ENCODE measurements around the gene TTC22.

Gene TTC22

DNA sequence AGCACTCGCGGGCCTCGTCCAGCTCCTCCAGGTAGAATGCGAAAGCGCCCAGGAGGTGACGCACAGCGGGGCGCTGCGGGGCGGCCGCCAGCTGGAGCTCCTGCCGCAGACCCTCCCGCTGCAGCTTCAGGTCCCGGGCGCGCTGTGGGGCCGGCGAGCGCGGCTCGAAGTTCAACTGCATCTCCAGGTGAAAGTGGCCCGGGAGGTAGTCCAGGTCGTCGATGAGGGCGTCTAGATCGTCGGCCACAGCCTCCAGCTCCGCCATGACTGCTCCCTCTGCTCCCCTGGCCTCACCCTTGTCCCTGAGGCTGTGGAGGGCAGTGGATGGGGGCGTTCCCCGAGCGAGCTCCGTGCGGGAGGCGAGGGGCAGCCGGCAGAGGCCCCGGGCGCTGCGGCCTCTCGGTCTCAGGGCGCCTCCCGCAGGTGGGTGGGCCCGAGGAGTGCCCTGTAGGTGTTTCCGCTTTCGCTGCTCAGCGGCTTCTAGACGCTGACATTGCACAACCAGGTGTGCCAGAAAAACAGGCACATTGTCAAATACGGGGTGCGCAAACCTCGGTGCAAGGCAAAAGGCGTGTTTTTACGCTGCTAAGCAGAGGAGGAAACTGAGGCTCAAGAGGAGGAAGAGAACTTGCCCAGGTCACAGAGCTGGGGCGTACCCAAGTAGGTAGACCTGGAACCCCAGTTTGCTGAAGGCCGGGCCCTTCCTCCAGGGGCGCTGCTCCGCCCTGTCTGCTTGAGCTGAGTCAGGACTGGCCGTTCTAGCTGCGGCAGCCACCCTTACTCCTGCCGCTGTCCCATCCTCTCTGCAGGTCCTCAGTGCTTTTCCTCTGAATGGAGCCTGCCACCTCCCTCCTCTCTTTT, at the start of gene TTC22:
Gene TTC22, minus strand, starts transcription at position 425 of the 861 bp plus-strand sequence. Its CDS starts 160 bp downstream, at position 265.
- DNase-seq (ENCODE audit: low read depth): peak; percentile 61

DNA sequence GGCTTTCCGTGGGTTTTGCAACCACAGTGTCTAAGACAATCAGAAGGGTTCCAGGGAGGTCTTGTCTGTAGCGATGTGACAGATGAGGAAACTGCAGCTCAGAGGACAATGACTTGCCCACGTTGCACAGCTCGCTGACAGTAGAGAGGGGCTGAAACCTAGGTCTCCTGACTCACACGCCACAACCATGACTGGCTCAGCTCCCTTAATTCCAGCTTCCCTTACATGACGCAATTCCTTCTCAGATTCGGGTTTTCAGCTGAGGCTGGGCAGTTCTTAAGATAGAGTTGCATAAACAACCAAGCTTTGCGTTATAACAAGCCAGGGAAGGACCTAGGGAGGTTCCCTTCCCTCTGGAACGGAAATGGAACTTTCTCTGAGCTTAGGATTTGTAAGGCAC, 49.6 kb upstream of the TTC22 start:
- DNase-seq (ENCODE audit: low read depth): no peak

DNA sequence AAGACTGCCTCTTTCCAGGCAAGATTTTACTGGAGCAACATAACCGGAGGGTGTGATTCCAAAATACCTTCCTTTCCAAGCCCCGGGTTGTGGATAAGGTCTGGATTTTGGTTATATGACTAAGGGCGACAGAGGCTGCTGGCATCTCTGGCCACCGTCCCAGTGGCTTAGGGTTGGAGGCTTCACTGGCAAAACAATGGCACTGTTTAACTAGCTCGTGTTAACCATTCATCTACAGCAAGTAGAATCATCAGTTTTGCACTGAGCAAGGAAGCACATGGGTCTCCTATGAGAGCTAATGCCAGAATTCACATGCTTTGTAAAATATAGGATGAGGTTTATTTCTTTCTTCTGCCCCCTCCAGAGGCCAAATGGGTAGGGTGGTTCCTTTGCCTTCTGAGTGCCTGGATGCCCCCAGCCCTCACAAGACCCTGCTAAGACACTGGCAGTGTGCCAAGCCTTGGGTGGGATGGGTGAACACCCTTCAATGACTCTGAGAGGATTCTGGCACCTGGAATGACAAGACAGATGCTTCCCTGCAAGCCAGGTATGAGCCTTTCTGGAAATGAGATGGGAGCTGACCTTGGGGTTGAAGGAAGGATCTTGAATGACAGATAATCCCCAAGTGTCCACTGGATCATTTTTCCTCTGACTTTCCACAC, 49.1 kb upstream of the TTC22 start:
- DNase-seq (ENCODE audit: low read depth): no peak

DNA sequence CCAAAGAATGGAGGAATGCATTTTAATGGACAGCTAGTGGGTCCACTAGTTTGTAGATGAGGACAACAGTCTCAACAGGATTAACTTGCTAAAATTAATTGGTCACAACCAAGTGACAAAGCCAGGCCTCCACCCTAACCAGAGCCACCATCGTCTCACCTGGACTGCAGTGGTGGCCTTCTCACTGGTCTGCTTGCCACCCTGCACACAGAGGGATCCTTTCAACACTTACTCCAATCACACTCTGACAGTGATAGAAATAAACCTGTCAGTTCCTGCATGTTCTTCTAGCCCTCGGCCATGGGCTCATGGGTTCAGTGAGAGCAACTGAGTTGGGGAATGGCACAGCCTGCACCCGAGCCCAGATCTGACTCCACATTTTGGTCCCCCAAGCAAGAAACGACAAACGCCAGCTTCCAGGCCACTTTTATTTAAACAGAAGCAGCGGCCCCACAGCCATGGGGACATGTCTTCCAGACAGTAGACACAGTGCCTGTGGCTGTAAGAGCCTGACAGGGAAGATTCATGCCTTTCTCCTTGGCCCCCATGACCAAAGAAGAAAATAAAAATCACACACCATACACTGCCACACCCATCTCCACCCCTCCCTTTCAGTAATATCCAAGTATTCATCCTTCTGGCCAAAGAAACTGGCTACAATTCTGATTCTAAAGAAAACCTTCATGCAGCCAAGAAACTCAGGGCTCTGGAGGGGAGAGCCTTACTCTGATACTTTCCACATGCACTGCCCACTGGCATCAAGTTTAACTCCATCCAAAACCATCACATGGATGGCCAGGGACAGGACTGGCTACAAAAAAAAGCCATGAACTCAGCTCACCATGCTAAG, 48.3 kb upstream of the TTC22 start:
- no peak for DNase-seq (ENCODE audit: low read depth)

DNA sequence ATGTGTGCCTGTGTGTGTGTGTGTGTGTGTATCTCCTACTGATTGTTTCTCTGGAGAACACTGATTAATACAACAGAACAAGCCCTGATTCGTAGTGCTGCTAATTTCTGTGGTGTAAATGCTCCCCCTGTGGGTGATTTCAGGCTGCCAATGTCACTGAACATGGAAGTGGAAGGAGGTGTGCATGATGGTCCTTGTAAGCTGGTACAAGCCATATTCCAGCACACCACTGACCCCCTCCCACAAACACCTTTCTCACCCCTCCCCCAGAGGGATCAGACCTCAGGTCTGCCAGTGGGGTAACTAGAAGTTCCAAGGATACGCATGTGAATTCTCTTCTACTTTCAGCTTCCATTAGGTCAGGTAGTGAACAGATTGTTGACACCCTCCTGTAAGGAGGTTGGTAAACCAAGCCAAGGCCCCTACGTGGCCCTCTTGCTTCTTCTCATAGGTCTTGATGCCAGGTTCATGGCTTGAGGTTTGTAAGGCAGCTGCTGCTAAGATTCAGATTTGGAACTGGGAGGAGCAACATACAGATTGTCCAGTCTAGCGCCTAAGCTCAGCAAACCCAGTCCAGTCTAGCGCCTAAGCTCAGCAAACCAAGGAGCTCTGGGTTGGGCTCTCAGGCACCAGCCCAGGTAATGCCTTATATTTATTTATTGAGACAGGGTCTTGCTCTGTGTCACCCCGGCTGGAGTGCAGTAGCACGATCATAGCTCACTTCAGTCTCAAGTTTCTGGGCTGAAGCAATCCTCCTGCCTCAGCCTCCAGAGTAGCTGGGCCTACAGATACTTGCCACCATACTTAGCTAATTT, 47.2 kb upstream of the TTC22 start:
- no peak for DNase-seq (ENCODE audit: low read depth)

DNA sequence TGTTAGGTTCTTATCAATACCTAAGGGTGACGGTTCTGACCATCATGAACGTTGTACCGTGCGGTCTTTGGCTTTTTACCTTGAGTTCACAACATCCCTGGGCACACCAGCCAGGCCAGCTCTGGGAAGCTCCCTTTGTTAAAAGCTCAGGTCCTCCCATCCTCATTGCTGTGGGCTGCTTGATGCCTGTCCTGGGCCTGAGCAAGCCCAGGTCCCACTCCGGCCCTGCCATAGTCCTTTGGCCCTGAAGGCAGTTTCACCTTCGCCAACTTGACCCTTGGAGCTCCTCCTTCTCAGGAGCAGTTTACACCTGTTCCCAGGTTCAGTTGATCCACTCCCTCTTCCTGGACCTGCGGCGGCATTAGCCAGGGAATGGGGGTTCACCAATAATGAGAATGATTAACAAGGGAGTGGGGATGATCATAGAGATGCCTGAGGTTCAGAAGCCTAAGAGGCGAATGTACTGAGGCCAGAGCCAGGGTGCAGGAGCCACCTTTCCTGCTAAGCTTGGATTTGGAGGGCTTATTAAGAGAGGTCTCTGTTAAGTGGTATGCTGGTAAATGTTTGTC, 45.7 kb upstream of the TTC22 start:
- DNase-seq (ENCODE audit: low read depth): no peak

DNA sequence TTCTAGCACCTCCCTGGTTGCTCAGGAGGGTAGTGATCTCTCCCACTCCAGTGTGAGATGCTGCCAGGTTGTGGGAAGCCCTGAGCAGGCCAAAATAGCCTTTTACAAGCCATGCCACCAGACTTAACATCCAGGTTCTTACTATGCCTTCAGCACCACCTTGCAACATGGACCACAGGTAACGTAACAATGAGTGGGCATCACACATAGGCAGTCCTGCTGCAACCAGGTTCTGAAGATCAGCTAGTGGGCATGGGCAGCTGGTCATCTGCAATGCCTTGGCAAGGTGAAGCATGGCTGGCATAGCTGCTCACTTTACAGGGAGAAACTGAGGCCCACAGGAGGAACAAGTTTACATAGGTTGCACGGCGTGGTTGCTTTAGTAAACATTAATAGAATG, 45.2 kb upstream of the TTC22 start:
- DNase-seq (ENCODE audit: low read depth): no peak

DNA sequence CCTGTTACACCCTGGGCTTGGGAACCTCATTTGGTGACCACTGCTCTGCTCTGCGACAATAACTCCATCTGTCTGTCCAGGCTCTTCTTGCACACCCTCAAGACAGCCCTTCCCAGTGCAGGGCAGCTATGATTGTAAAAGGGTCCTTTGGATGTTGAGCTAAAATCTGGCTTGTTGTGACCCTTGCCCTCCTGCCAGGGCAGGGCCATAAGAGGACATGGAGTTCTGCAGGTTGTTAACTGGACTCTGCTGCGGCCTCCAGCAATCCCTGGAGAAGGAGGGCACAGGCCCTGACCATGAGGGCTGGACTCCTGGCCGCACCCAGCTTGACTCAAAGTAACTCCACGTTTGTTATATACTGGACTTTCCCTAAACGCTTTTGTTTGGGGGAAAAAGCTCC, 44.6 kb upstream of the TTC22 start:
- no peak for DNase-seq (ENCODE audit: low read depth)

DNA sequence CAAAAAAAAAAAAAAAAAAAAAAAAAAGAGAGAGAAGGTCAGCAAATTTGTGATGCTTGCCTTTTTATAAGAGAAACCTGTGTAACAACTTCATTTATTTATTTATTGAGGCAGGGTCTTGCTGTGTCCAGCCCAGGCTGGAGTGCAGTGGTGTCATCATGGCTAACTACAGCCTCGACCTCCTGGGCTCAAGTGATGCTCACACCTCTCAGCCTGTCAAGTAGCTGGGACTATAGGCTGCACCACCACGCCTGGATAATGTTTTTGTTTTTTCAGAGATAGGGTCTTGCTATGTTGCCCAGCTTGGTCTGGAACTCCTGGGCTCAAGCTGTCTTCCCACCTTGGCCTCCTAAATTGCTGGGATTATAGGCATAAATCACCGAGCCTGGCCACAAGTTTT, 43.4 kb upstream of the TTC22 start:
- DNase-seq (ENCODE audit: low read depth): no peak

DNA sequence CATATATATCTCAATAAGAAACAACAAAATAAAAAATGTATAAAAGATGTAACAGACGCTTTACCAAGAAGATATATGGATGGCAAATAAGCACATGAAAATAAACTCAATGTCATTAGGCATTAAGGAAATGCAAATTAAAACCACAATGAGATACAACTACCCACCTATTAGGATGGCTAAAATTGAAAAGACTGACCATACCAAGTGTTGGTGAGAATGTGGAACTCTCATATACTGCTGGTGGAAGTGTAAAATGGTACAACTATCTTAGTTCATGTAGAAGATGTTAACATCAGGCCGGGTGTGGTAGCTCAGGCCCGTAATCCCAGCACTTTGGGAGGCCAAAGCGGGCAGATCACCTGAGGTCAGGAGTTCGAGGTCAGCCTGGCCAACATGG, 42.3 kb upstream of the TTC22 start:
- DNase-seq (ENCODE audit: low read depth): no peak

DNA sequence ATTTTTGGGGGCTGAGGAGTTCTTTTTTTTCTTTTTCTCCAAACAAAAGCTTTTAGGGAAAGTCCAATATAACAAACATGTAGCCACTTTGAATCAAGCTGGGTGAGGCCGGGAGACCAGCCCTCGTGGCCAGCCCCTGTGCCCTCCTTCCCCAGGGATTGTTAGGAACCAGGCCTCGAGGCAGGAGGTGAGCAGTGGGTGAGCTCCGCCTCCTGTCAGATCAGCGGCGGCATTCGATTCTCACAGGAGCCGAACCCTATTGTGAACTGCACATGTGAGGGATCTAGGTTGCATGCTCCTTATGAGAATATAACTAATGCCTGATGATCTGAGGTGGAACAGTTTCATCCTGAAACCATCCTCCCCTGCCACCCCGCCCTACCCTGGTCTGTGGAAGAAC, 41.8 kb upstream of the TTC22 start:
- no peak for DNase-seq (ENCODE audit: low read depth)

DNA sequence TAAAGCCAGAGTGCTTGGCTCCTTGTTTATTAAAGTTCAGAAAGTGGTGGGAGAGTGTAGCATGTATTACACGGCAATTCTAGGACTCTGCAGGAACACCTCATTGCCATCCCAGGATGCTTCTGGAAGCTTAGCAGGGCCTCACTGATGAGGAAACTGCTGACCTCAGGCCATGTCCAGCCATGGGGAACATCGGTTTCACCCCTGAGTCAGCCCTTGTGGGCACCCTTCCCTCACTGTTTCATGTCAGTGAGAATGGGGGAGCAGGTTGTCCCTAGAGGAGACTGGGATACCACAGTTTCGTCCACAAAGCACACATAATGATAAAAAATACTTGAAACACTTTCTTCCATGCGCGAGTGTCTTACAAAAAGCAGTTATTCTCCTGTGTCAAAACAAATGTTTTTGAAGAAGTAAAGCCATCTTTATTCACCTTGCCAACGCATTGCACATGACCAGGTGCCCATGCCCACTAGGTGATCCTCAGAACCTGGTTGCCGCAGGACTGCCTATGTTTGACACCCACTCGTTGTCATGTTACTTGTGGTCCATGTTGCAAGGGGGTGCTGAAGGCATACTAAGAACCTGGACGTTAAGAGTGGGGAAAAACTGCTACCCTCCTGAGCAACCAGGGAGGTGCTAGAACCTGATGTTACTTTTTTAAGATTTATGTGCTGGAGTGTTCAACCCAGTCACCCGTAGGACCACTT, 41.2 kb upstream of the TTC22 start:
- DNase-seq (ENCODE audit: low read depth): no peak

DNA sequence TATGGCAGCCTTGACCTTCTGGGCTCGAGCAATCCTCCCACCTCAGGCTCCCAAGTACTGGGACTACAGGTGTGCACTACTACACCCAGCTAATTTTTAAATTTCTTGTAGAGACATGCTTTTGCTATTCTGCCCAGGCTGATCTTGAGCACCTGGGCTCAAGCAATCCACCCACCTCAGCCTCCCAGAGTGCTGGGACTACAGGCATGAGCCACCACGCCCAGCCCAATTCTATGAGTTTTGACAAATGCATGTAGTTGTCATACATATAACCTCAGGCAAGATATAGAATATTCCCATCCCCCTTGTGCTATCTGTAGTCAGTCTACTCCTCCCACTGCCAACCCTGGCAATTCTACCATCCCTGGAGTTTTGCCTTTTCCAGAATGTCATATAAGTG, 38.7 kb upstream of the TTC22 start:
- no peak for DNase-seq (ENCODE audit: low read depth)

DNA sequence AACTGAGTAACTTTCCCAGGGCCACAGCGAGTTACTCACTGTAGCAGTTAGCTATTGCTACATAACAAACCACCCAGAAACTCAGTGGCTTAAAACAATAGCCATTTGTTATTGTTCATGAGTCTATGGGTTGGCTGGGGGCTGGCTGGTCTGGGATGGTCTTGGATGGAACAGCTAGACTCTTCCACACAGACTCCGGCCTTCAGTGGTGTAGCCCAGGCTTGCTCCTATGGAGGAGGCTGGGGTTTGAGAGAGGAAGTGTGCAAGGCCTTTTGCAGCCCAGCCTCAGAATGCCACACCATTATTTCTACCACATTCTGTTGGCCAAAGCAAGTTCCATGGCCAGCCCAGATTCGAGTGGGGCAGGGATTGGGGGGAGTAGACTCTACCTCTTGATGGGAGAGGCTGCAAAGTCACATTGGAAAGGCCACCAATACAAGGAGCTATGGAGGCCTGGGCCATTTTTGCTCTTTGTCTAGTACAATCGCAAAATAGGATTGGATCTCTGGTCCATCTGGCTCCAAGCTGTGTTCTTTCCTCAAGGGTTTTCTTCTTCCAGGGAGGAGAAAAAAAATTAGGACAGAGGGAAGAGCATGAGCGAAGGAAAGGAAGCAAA, 37.5 kb upstream of the TTC22 start:
- no peak for DNase-seq (ENCODE audit: low read depth)

DNA sequence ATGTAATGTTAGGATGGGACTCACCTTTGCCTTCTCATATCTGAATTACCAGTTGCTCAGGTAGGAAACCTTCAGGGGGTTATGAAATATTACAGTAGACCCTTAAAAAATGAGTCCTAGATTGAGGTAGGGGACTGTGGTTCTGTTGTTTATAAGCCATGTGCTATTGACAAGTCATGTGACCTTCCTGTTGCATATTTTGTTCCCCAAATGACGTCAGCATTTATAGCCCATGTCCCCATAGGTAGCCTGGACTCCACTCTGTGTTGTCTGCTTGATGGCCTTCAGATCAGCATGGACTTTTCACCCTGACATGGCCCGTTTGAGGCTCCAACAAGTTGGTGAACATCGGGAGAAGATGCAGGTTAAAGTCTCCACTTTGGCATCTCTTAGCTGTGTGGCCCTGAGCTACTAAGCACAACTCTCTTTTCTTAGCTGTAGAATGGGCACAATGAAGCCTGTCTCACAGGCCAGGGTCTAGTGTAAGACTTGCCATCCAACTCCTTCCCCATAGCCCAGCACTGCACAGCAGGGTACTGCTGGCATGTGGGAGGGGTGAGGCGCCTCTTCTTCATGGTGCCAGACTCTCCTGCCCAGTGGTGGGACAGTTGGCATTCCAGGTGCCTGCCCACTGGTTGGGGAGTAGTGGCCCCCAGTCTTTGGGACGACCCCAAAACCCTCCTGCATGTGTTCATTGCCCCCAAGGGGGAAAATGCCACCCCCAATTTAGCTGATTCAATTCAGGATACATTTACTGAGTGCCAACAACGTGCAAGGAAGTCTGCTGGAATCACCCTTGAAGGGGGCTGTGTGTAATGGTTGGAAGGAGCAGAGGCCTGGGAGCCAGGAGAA, 36.1 kb upstream of the TTC22 start:
- no peak for DNase-seq (ENCODE audit: low read depth)

DNA sequence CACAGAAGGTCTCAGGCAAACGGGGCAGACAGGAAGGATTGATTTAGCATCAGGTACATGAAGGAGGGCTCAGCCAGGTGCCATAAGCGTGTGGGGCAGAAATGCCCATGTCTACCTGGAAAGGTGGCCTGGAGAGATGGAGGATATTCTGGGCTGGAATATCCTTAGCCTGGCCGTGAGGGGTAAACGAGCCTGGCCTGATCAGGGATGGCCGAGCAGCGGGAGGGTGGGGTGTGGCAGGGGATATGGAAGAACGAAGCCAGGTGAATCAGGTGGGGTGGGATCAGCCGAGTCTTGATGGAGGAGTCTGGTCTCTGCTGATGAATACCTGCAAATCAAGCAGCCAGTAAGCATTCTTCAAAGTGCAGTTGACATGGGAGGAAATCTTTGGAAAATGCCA, 35.5 kb upstream of the TTC22 start:
- DNase-seq (ENCODE audit: low read depth): no peak

DNA sequence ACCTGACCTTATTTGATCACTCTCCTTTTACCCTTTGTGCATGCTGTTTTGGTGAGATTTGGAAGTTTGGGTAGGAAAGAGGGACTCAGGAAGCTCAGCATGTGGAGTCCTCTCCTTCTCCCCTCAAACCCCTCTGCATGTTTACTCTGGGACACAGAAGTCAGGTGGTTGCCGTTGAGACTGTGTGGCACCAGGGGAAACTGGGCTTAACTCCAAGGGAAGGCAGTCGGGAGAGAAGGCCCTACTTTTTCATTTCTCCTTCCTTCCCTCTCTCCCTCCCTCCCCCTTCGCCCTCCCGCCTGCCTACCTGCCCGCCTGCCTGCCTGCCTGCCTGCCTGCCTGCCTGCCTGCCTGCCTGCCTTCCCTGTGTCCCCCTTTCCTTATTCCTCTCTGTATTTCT, 34.8 kb upstream of the TTC22 start:
- DNase-seq (ENCODE audit: low read depth): no peak

DNA sequence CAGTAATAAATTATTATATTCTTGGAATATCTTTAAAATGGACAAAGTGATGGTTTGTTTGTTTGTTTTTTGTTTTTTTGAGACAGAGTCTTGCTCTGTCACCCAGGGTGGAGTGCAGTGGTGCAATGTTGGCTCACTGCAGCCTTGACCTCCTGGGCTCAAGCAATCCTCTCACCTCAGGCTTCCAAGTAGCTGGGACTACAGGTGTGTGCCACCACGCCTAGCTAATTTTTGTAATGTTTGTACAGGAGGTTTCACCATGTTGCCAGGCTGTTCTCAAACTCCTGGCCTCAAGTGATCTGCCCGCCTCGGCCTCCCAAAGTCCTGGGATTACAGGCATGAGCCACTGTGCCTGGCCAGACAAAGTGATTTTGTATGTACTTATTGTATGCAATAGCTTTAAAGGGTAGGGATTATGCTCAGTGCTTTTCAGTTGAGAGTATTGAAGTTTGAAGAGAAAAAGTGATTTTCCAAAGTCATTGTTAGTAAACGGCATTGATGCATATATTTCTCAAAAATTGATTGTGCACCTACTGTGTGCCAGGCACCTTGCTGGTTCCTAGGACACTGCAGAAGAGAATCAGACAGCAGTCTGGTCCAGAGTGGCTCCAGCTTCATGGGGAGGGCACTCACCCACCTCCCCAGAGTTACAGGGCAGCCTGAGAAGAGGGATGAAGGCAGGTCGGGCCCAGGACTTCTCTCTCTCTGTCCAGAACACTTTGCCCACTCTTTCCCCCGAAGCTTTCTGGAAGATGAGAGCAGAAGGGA, 34.2 kb upstream of the TTC22 start:
- no peak for DNase-seq (ENCODE audit: low read depth)
